ENCODE measurements around the gene IGFBP4.

Gene IGFBP4

DNA sequence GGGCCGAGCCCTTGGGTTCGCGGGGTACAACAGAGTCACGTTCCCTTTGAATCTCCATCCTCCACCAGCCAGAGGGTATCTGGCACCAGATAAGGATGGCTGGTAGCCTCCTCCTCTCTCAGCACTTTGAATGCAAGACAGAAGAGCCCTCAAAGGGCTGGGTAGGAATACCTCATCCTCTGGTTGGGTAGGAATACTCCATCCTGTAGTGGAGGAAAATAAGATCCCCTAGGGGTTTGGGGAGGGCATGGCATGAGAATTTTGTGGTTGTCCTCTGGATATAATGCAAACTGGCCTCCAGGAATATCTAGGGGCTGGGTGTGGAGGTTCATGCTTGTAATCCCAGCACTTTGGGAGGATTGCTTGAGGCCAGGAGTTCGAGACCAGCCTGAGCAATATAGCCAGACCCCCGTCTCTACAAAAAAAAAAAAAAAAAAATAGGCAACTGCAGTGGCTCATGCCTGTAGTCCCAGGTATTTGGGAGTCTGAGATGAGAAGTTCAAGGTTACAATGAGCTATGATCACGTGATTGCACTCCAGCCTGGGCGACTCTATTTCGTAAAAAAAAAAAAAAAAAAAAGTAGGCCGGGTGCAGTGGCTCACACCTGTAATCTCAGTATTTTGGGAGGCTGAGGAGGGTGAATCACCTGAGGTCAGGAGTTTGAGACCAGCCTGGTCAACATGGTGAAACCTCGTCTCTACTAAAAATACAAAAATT lies 2.7 kb downstream of the IGFBP4 start:
- H2BK120ac ChIP-seq (ENCODE audit: insufficient read depth, low read length, poor library complexity): no peak overlapping the region
- peaks cover 0 to 3% of the 10 kb centered on the region in 2 experiments for H3K36me3 ChIP-seq (ENCODE audit: control insufficient read depth in 1 of 2, insufficient read depth in 2 of 2, low read length in 2 of 2)
- H3K4me1 ChIP-seq (ENCODE audit: control insufficient read depth in 1 of 2, insufficient read depth in 2 of 2, low read length in 2 of 2): peaks cover 12 to 19% of the 10 kb centered on the region in 2 experiments
- H3K79me1 ChIP-seq (ENCODE audit: low read length): peaks cover 8% of the 10 kb centered on the region
- no peak overlapping the region for H2AFZ ChIP-seq (ENCODE audit: insufficient read depth, low read length, poor library complexity)
- no peak overlapping the region for H3K27ac ChIP-seq (ENCODE audit: low read depth, low read length)
- peaks cover 8% of the 10 kb centered on the region for H3K79me2 ChIP-seq (ENCODE audit: control insufficient read depth, insufficient read depth, low read length, poor library complexity)
- H3K9ac ChIP-seq (ENCODE audit: low read length): no peak overlapping the region
- no CpG with 5 or more reads among the region's 11 CpGs for WGBS (ENCODE audit: extremely low coverage, insufficient coverage, insufficient read length)
- H3K14ac ChIP-seq (ENCODE audit: low read length): no peak overlapping the region
- H3K18ac ChIP-seq (ENCODE audit: low read length): peak overlapping the region; percentile 19
- no peaks in the 10 kb centered on the region for H3K9me3 ChIP-seq (ENCODE audit: insufficient read depth, low read depth, low read length)
- H2BK5ac ChIP-seq (ENCODE audit: low read depth, low read length, poor library complexity): no peak overlapping the region
- H2AK5ac ChIP-seq (ENCODE audit: low read length): no peak overlapping the region
- no peak overlapping the region for H4K91ac ChIP-seq (ENCODE audit: low read depth, low read length)
- H3K4ac ChIP-seq (ENCODE audit: low read depth, low read length): no peak overlapping the region
- no peaks in the 10 kb centered on the region for H3K27me3 ChIP-seq (ENCODE audit: insufficient read depth, low read length)
- no peak overlapping the region for H2BK12ac ChIP-seq (ENCODE audit: low read length)
- peak overlapping the region; percentile 30 for H4K8ac ChIP-seq (ENCODE audit: low read depth, low read length)
- peak overlapping the region; percentile 35 for H3K4me2 ChIP-seq (ENCODE audit: low read length)
- H3K23ac ChIP-seq (ENCODE audit: low read length): no peak overlapping the region
- DNase-seq: no peak
- no peak overlapping the region for H3K4me3 ChIP-seq (ENCODE audit: low read depth, low read length)
- no peak overlapping the region for H4K12ac ChIP-seq (ENCODE audit: low read depth, low read length)

GRCh38 chr17:40447148-40447644 lies 3.9 kb downstream of the IGFBP4 start:
- H3K79me2 ChIP-seq (ENCODE audit: control insufficient read depth, insufficient read depth, low read length, poor library complexity): peaks cover 8% of the 10 kb centered on the region
- H3K18ac ChIP-seq (ENCODE audit: low read length): no peak overlapping the region
- no peak overlapping the region for H3K14ac ChIP-seq (ENCODE audit: low read length)
- no peak for DNase-seq
- H3K9ac ChIP-seq (ENCODE audit: low read length): no peak overlapping the region
- peaks cover 12 to 19% of the 10 kb centered on the region in 2 experiments for H3K4me1 ChIP-seq (ENCODE audit: control insufficient read depth in 1 of 2, insufficient read depth in 2 of 2, low read length in 2 of 2)
- H3K23ac ChIP-seq (ENCODE audit: low read length): no peak overlapping the region
- peaks cover 8% of the 10 kb centered on the region for H3K79me1 ChIP-seq (ENCODE audit: low read length)
- peaks cover 2% of the 10 kb centered on the region for H3K9me3 ChIP-seq (ENCODE audit: insufficient read depth, low read depth, low read length)
- H3K4me3 ChIP-seq (ENCODE audit: low read depth, low read length): no peak overlapping the region
- H3K27me3 ChIP-seq (ENCODE audit: insufficient read depth, low read length): no peaks in the 10 kb centered on the region
- no CpG with 5 or more reads among the region's 8 CpGs for WGBS (ENCODE audit: extremely low coverage, insufficient coverage, insufficient read length)
- H2AK5ac ChIP-seq (ENCODE audit: low read length): no peak overlapping the region
- H2AFZ ChIP-seq (ENCODE audit: insufficient read depth, low read length, poor library complexity): no peak overlapping the region
- H3K4ac ChIP-seq (ENCODE audit: low read depth, low read length): no peak overlapping the region
- no peak overlapping the region for H3K4me2 ChIP-seq (ENCODE audit: low read length)
- H4K12ac ChIP-seq (ENCODE audit: low read depth, low read length): no peak overlapping the region
- no peak overlapping the region for H4K91ac ChIP-seq (ENCODE audit: low read depth, low read length)
- no peak overlapping the region for H2BK12ac ChIP-seq (ENCODE audit: low read length)
- H4K8ac ChIP-seq (ENCODE audit: low read depth, low read length): no peak overlapping the region
- H3K36me3 ChIP-seq (ENCODE audit: control insufficient read depth in 1 of 2, insufficient read depth in 2 of 2, low read length in 2 of 2): peaks cover 0 to 3% of the 10 kb centered on the region in 2 experiments
- H2BK120ac ChIP-seq (ENCODE audit: insufficient read depth, low read length, poor library complexity): no peak overlapping the region
- H2BK5ac ChIP-seq (ENCODE audit: low read depth, low read length, poor library complexity): no peak overlapping the region
- H3K27ac ChIP-seq (ENCODE audit: low read depth, low read length): no peak overlapping the region

- Histone ChIP-seq H3K14ac (ENCODE audit: low read length) (no peak overlapping the region), H3K4me1 (ENCODE audit: control insufficient read depth in 1 of 2, insufficient read depth in 2 of 2, low read length in 2 of 2) (peaks cover 9 to 14% of the 10 kb centered on the region in 2 experiments), H4K91ac (ENCODE audit: low read depth, low read length) (no peak overlapping the region), H2BK5ac (ENCODE audit: low read depth, low read length, poor library complexity) (no peak overlapping the region), H3K18ac (ENCODE audit: low read length) (no peak overlapping the region), H3K9me3 (ENCODE audit: insufficient read depth, low read depth, low read length) (peaks cover 2% of the 10 kb centered on the region), H3K79me2 (ENCODE audit: control insufficient read depth, insufficient read depth, low read length, poor library complexity) (peaks cover 7% of the 10 kb centered on the region), H3K4me2 (ENCODE audit: low read length) (no peak overlapping the region), H3K27me3 (ENCODE audit: insufficient read depth, low read length) (no peaks in the 10 kb centered on the region), H2BK120ac (ENCODE audit: insufficient read depth, low read length, poor library complexity) (no peak overlapping the region), H3K27ac (ENCODE audit: low read depth, low read length) (no peak overlapping the region), H3K4ac (ENCODE audit: low read depth, low read length) (no peak overlapping the region), H4K12ac (ENCODE audit: low read depth, low read length) (no peak overlapping the region), H2AFZ (ENCODE audit: insufficient read depth, low read length, poor library complexity) (no peak overlapping the region), H3K23ac (ENCODE audit: low read length) (no peak overlapping the region), H3K9ac (ENCODE audit: low read length) (no peak overlapping the region), H4K8ac (ENCODE audit: low read depth, low read length) (no peak overlapping the region), H2AK5ac (ENCODE audit: low read length) (no peak overlapping the region), H3K79me1 (ENCODE audit: low read length) (peaks cover 6% of the 10 kb centered on the region), H3K36me3 (ENCODE audit: control insufficient read depth in 1 of 2, insufficient read depth in 2 of 2, low read length in 2 of 2) (peaks cover under 1 to 3% of the 10 kb centered on the region in 2 experiments), H2BK12ac (ENCODE audit: low read length) (no peak overlapping the region), H3K4me3 (ENCODE audit: low read depth, low read length) (no peak overlapping the region)
- no CpG with 5 or more reads among the region's 4 CpGs for WGBS (ENCODE audit: extremely low coverage, insufficient coverage, insufficient read length)
- DNase-seq: no peak
Observed at GRCh38 chr17:40447806-40448205, 4.6 kb downstream of the IGFBP4 start.

GRCh38 chr17:40448213-40448638 lies 5.0 kb downstream of the IGFBP4 start:
- H3K9ac ChIP-seq (ENCODE audit: low read length): no peak overlapping the region
- WGBS (ENCODE audit: extremely low coverage, insufficient coverage, insufficient read length): no CpG with 5 or more reads among the region's 8 CpGs
- H3K23ac ChIP-seq (ENCODE audit: low read length): no peak overlapping the region
- no peak overlapping the region for H2BK5ac ChIP-seq (ENCODE audit: low read depth, low read length, poor library complexity)
- H4K12ac ChIP-seq (ENCODE audit: low read depth, low read length): no peak overlapping the region
- H3K4ac ChIP-seq (ENCODE audit: low read depth, low read length): no peak overlapping the region
- no peak overlapping the region for H2AFZ ChIP-seq (ENCODE audit: insufficient read depth, low read length, poor library complexity)
- H2AK5ac ChIP-seq (ENCODE audit: low read length): no peak overlapping the region
- DNase-seq: no peak
- no peak overlapping the region for H3K14ac ChIP-seq (ENCODE audit: low read length)
- no peaks in the 10 kb centered on the region for H3K27me3 ChIP-seq (ENCODE audit: insufficient read depth, low read length)
- peaks cover 8 to 14% of the 10 kb centered on the region in 2 experiments for H3K4me1 ChIP-seq (ENCODE audit: control insufficient read depth in 1 of 2, insufficient read depth in 2 of 2, low read length in 2 of 2)
- peaks cover 5% of the 10 kb centered on the region for H3K79me2 ChIP-seq (ENCODE audit: control insufficient read depth, insufficient read depth, low read length, poor library complexity)
- H4K91ac ChIP-seq (ENCODE audit: low read depth, low read length): no peak overlapping the region
- no peak overlapping the region for H3K18ac ChIP-seq (ENCODE audit: low read length)
- H3K9me3 ChIP-seq (ENCODE audit: insufficient read depth, low read depth, low read length): peaks cover 2% of the 10 kb centered on the region
- H3K36me3 ChIP-seq (ENCODE audit: control insufficient read depth in 1 of 2, insufficient read depth in 2 of 2, low read length in 2 of 2): peaks cover 4 to 5% of the 10 kb centered on the region in 2 experiments
- H3K27ac ChIP-seq (ENCODE audit: low read depth, low read length): no peak overlapping the region
- H3K4me3 ChIP-seq (ENCODE audit: low read depth, low read length): no peak overlapping the region
- H3K79me1 ChIP-seq (ENCODE audit: low read length): peaks cover 4% of the 10 kb centered on the region
- H2BK120ac ChIP-seq (ENCODE audit: insufficient read depth, low read length, poor library complexity): no peak overlapping the region
- no peak overlapping the region for H3K4me2 ChIP-seq (ENCODE audit: low read length)
- H2BK12ac ChIP-seq (ENCODE audit: low read length): no peak overlapping the region
- H4K8ac ChIP-seq (ENCODE audit: low read depth, low read length): no peak overlapping the region
